ENCODE measurements around the gene PRKCI.

DNA sequence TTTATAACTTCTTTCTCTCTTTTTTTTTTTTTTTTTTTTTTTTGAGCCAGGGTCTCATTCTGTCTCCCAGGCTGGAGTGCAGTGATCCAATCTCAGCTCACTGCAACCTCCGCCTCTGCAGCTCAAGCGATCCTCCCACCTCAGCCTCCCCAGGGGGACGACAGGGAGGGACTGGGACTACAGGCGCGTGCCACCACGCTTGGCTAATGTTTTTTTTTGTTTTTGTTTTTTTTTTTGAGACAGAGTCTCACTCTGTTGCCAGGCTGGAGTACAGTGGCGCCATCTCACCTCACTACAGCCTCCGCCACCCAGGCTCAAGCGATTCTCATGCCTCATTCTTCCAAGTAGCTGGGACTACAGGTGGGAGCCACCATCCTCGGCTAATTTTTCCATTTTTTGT lies 17.7 kb upstream of the PRKCI start:
- no peak for TF ChIP-seq CTCF (IDR thresholded peaks at IDR 0.05)
- TF ChIP-seq EZH2 (IDR thresholded peaks at IDR 0.05; ENCODE audit: borderline replicate concordance, insufficient read depth, low read depth, low read length, poor library complexity, severe bottlenecking) = no peak
